GM12878 (cell line): ENCODE measurements around the gene FOXI1. TPM values are rescaled to one million over a fixed set of nuclear protein-coding genes. Genes with fewer than 3 reads are reported as not detected.

Experiments
- ATAC-seq: fragments of 200-7000 bp; cut with Tn5 transposase; 3 replicates; pipeline ENCODE4 v1.9.1; 2020; ENCODE audit warnings: mild to moderate bottlenecking, moderate library complexity
- BruUV-seq: library from RNA; stranded (reverse); fragments of 400-500 nt; replicated peaks from 2 replicates; lab custom pipeline; 2021; lab: Mats Ljungman, UMichigan
- CTCF ChIA-PET: fragments of 300-600 bp; sonication (Branson Sonifier 250); formaldehyde crosslinking; extraction: SDS; loops from one replicate; lab custom pipeline; 2021; ENCODE audit warnings: inconsistent platforms; lab: Yijun Ruan, JAX
- POLR2A ChIA-PET: fragments of 350-600 bp; formaldehyde crosslinking; extraction: SDS; loops from one replicate; lab custom pipeline; 2021; ENCODE audit warnings: inconsistent platforms; lab: Charles Lee
- RAD21 ChIA-PET: fragments of 300-600 bp; sonication (Branson Sonifier 250); formaldehyde crosslinking; loops from one replicate; lab custom pipeline; 2023; ENCODE audit warnings: antibody characterized with exemption; ENCODE audit not compliant: unreplicated experiment; lab: Charles Lee
- SMC1A ChIA-PET: fragments of 300-600 bp; sonication (Branson Sonifier 250); formaldehyde crosslinking; loops from one replicate; lab custom pipeline; 2023; ENCODE audit not compliant: unreplicated experiment, uncharacterized antibody; lab: Charles Lee
- DNase-seq: peaks from one replicate; pipeline ENCODE4 v3.0.0-alpha.2; 2011; ENCODE audit warnings: low read depth, low spot score
- FAIRE-seq: peaks from 3 replicates; lab custom pipeline; 2011; peaks lifted over from hg19 to GRCh38; lab: Jason Lieb, UNC
- H2AFZ ChIP-seq: 2 replicates; pipeline ENCODE4 v1.6.0; 2011; ENCODE audit warnings: low read depth, low read length, control low read depth; ENCODE audit not compliant: control insufficient read depth
- H3K27ac ChIP-seq: 2 replicates; pipeline ENCODE4 v1.5.1; 2011; ENCODE audit warnings: control low read depth; ENCODE audit not compliant: control insufficient read depth, insufficient read depth
- H3K27me3 ChIP-seq, 2 experiments: replicated peaks in 1 of 2; 2 replicates each; pipeline versions ENCODE4 v1.6.0 to v1.6.1; 2011; ENCODE audit warnings: low read length in 1 of 2; ENCODE audit not compliant: control insufficient read depth in 2 of 2, insufficient read depth in 2 of 2
- H3K36me3 ChIP-seq, 2 experiments: 2 replicates each; pipeline ENCODE4 v1.5.1; 2011; ENCODE audit warnings: low read length in 1 of 2; ENCODE audit not compliant: control insufficient read depth in 2 of 2, insufficient read depth in 2 of 2
- H3K4me1 ChIP-seq: 2 replicates; pipeline ENCODE4 v1.6.1; 2011; ENCODE audit warnings: mild to moderate bottlenecking, low read length, moderate library complexity, mixed read lengths; ENCODE audit not compliant: control insufficient read depth, insufficient read depth
- H3K4me2 ChIP-seq: 2 replicates; pipeline ENCODE4 v1.6.0; 2011; ENCODE audit warnings: control low read depth; ENCODE audit not compliant: control insufficient read depth, insufficient read depth
- H3K4me3 ChIP-seq: fragments of 200-600 bp; sonication (generic); 2 replicates; pipeline ENCODE4 v1.5.1; 2016
- H3K79me2 ChIP-seq: 2 replicates; pipeline ENCODE4 v1.6.0; 2011; ENCODE audit warnings: low read length; ENCODE audit not compliant: control insufficient read depth, insufficient read depth
- H3K9ac ChIP-seq: 2 replicates; pipeline ENCODE4 v1.8.0; 2011; ENCODE audit warnings: low read length, control low read depth, mixed read lengths; ENCODE audit not compliant: control insufficient read depth, insufficient read depth
- H3K9me3 ChIP-seq: replicated peaks from 3 replicates; pipeline ENCODE4 v1.5.1; 2011; ENCODE audit warnings: mild to moderate bottlenecking, low read length; ENCODE audit not compliant: control insufficient read depth, insufficient read depth
- H4K20me1 ChIP-seq: 2 replicates; pipeline ENCODE4 v1.6.0; 2011; ENCODE audit not compliant: control insufficient read depth, insufficient read depth
- BRCA1 ChIP-seq: IDR thresholded peaks from 2 replicates; pipeline ENCODE4 v1.6.1; 2011; ENCODE audit warnings: low read depth, low read length, improper control_type of control experiment
- CREM ChIP-seq: IDR thresholded peaks from 2 replicates; pipeline ENCODE4 v1.6.1; 2014; ENCODE audit warnings: antibody characterized with exemption, low read depth
- E2F4 ChIP-seq: IDR thresholded peaks from 2 replicates; pipeline ENCODE4 v1.6.1; 2012; ENCODE audit warnings: low read depth, low read length, improper control_type of control experiment
- GABPA ChIP-seq: IDR thresholded peaks from 2 replicates; pipeline ENCODE4 v1.6.1; 2014; ENCODE audit warnings: antibody characterized with exemption, low read depth, mild to moderate bottlenecking, inconsistent platforms
- HSF1 ChIP-seq: fragments of 150-350 bp; IDR thresholded peaks from 2 replicates; pipeline ENCODE4 v1.6.1; 2014; ENCODE audit warnings: mild to moderate bottlenecking, low read depth, low read length
- LARP7 ChIP-seq: fragments of 450-650 bp; IDR thresholded peaks from 2 replicates; pipeline ENCODE4 v1.6.1; 2017; ENCODE audit warnings: mild to moderate bottlenecking
- MLLT1 ChIP-seq: fragments of 450-650 bp; IDR thresholded peaks from 2 replicates; pipeline ENCODE4 v1.6.1; 2016; ENCODE audit warnings: mild to moderate bottlenecking
- POLR2AphosphoS2 ChIP-seq: IDR thresholded peaks from 2 replicates; pipeline ENCODE4 v1.6.1; 2011; ENCODE audit warnings: low read depth, mild to moderate bottlenecking, low read length, improper control_type of control experiment, moderate library complexity
- POLR2AphosphoS5 ChIP-seq: IDR thresholded peaks from 2 replicates; pipeline ENCODE4 v1.6.1; 2011; ENCODE audit warnings: mild to moderate bottlenecking, low read length, inconsistent platforms
- POU2F2 ChIP-seq: IDR thresholded peaks from 3 replicates; pipeline ENCODE4 v1.6.1; 2011; ENCODE audit warnings: low read depth, mild to moderate bottlenecking, low read length, borderline replicate concordance
- RFX5 ChIP-seq: IDR thresholded peaks from 2 replicates; pipeline ENCODE4 v1.6.1; 2011; ENCODE audit warnings: low read depth, low read length, improper control_type of control experiment
- SIN3A ChIP-seq: IDR thresholded peaks from 2 replicates; pipeline ENCODE4 v1.6.1; 2012; ENCODE audit warnings: low read depth, low read length, improper control_type of control experiment
- SRF ChIP-seq, 2 experiments: IDR thresholded peaks; 2 replicates each; pipeline ENCODE4 v1.6.1; 2011; ENCODE audit warnings: low read depth in 2 of 2, low read length in 2 of 2, mild to moderate bottlenecking in 1 of 2, moderate library complexity in 1 of 2
- ZNF687 ChIP-seq: fragments of 450-650 bp; IDR thresholded peaks from 2 replicates; pipeline ENCODE4 v1.6.1; 2017; ENCODE audit warnings: mild to moderate bottlenecking, moderate library complexity
- WGBS: methylation state at CpG from one replicate; pipeline ENCODE4 v1.1.6; 2016; ENCODE audit warnings: low lambda C conversion rate; ENCODE audit not compliant: insufficient replicate concordance, insufficient coverage; ENCODE audit errors: missing lambda C conversion rate; 5-methylcytosine and 5-hydroxymethylcytosine counted together
- in situ Hi-C: fragments of 300-500 bp; cut with MboI; formaldehyde crosslinking; loops from 9 replicates; pipeline ENCODE4 v1.14.3; 2018; ENCODE audit warnings: mixed read lengths
- intact Hi-C: fragments of 100-400 bp; cut with micrococcal nuclease; formaldehyde crosslinking; loops from one replicate; pipeline ENCODE4 v1.14.2; 2022; ENCODE audit not compliant: unreplicated experiment
- polyA plus RNA-seq, 11 experiments: library from polyadenylated mRNA; depleted of rRNA in 4 of 11; unstranded in 6 of 11; stranded (reverse) in 5 of 11; fragments of >200 nt; fragmentation: Nextera tagmentation in 4 of 11; fragmentation: Illumina TruSeq in 1 of 11; extraction: Ambion mirVana in 4 of 11; extraction: Trizol in 1 of 11; gene quantifications; 1 replicate in 1 of 11; 2 replicates in 10 of 11; pipeline versions ENCODE4 v1.2.1 to v1.2.3, GENCODE V29; 2011 to 2016; ENCODE audit warnings: inconsistent platforms in 2 of 11, missing spikeins in 2 of 11, low read depth in 1 of 11
- total RNA-seq, 4 experiments: library from RNA; depleted of rRNA in 3 of 4; stranded (reverse); fragments of >200 nt in 3 of 4; fragmentation: Illumina TruSeq in 1 of 4; extraction: Trizol in 1 of 4; gene quantifications; 2 replicates each; pipeline versions ENCODE4 v1.2.1 to v1.2.3, GENCODE V29; 2013 to 2021
- TF ChIP-seq, protein P1 (sequence below): IDR thresholded peaks from 2 replicates; pipeline ENCODE4 v1.6.1; 2012; ENCODE audit warnings: low read depth, low read length, improper control_type of control experiment

FOXI1 gene
- total and polyA plus RNA-seq, 10 of the 15 experiments (the other 5 are each of a cell fraction or from before 2014, with no cell fraction given): not detected

- BruUV-seq: no TSS peak
- WGBS: 26% methylated on average over 7 of the region's 7 CpGs
- intact Hi-C loops (loop anchor here (10.0 kb wide), 1 partner anchor 225 kb away; no protein-coding TSS in a partner anchor), in situ Hi-C loops (no loop called here)
- ChIA-PET POLR2A (no interaction called here), RAD21 (no interaction called here), CTCF (interaction anchor here (0.6 to 1.4 kb wide), 2 partner anchors 75 to 326 kb away, joined by 3 to 4 read pairs; no protein-coding TSS in a partner anchor), SMC1A (no interaction called here)
- Histone ChIP-seq H3K79me2 (no peaks in the 10 kb centered on the region), H3K4me3 (no peak overlapping the region), H3K4me2 (no peak overlapping the region), H3K4me1 (no peaks in the 10 kb centered on the region), H3K9me3 (no peaks in the 10 kb centered on the region), H3K27me3 (peaks cover 0 to 1% of the 10 kb centered on the region in 2 experiments; a peak in 3 of 4 replicates), H4K20me1 (no peaks in the 10 kb centered on the region), H3K9ac (no peak overlapping the region), H3K27ac (no peak overlapping the region), H3K36me3 (no peaks in the 10 kb centered on the region), H2AFZ (no peak overlapping the region)
- DNase-seq: no peak
- no peak for FAIRE-seq
- no peak for ATAC-seq
- no peak for TF ChIP-seq MLLT1
- TF ChIP-seq GABPA: no peak
- TF ChIP-seq LARP7: no peak
- TF ChIP-seq POLR2AphosphoS5: no peak
- TF ChIP-seq HSF1: no peak
- TF ChIP-seq POU2F2: no peak
- no peak for TF ChIP-seq CREM
- no peak for TF ChIP-seq RFX5
- TF ChIP-seq ZNF687: no peak
- TF ChIP-seq E2F4: no peak
- no peak for TF ChIP-seq POLR2AphosphoS2
- no peak for TF ChIP-seq BRCA1
- TF ChIP-seq, protein P1, sequence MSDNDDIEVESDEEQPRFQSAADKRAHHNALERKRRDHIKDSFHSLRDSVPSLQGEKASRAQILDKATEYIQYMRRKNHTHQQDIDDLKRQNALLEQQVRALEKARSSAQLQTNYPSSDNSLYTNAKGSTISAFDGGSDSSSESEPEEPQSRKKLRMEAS: no peak
- no peak for TF ChIP-seq SRF (IDR thresholded peaks at IDR 0.05; ENCODE audit: low read depth in 2 of 2, low read length in 2 of 2)
- TF ChIP-seq SIN3A: no peak
These were observed 3.6 kb downstream of the FOXI1 start for GRCh38 chr5:170109059-170110031.
